GM12874 (cell line): ENCODE data around the gene SMARCA4.

Source experiments
- TF ChIP-seq, protein P1 (sequence below): IDR thresholded peaks from 2 replicates; pipeline ENCODE4 v1.5.1; 2011; ENCODE audit warnings: low read depth, mild to moderate bottlenecking, control low read depth, low read length, moderate library complexity; ENCODE audit not compliant: insufficient read depth

The SMARCA4 gene

DNA sequence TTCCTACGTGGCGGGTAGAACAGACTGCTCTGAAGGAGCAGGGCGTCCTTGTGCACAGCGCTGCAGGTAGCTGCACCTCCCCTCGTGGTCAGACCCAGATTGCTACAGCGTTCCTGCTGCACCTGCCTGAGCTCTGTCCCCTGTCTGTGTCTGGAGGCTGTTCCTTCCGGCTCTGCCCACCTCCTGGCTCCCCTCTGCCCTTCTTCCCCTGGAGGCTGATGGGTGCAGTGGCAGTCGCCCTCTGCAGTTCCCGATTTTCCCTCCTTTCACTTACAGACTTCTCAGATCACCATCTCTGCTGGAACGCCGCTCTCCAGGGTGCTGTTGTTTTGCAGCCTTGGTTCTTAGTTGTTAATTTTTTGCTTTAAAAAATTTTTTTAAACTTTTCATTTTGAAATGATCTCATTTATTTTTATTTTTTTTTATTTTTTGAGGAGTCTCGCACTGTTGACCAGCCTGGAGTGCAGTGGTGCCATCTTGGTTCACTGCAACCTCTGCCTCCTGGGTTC lies 53.6 kb downstream of the SMARCA4 start:
- TF ChIP-seq, protein P1, sequence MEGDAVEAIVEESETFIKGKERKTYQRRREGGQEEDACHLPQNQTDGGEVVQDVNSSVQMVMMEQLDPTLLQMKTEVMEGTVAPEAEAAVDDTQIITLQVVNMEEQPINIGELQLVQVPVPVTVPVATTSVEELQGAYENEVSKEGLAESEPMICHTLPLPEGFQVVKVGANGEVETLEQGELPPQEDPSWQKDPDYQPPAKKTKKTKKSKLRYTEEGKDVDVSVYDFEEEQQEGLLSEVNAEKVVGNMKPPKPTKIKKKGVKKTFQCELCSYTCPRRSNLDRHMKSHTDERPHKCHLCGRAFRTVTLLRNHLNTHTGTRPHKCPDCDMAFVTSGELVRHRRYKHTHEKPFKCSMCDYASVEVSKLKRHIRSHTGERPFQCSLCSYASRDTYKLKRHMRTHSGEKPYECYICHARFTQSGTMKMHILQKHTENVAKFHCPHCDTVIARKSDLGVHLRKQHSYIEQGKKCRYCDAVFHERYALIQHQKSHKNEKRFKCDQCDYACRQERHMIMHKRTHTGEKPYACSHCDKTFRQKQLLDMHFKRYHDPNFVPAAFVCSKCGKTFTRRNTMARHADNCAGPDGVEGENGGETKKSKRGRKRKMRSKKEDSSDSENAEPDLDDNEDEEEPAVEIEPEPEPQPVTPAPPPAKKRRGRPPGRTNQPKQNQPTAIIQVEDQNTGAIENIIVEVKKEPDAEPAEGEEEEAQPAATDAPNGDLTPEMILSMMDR: no peak

GRCh38 chr19:11016631-11017030 lies 55.8 kb downstream of the SMARCA4 start:
- TF ChIP-seq, protein P1: no peak

GRCh38 chr19:11017275-11018035 lies 56.6 kb downstream of the SMARCA4 start:
- TF ChIP-seq, protein P1: no peak

GRCh38 chr19:11018179-11018578 lies 57.3 kb downstream of the SMARCA4 start:
- TF ChIP-seq, protein P1: no peak

DNA sequence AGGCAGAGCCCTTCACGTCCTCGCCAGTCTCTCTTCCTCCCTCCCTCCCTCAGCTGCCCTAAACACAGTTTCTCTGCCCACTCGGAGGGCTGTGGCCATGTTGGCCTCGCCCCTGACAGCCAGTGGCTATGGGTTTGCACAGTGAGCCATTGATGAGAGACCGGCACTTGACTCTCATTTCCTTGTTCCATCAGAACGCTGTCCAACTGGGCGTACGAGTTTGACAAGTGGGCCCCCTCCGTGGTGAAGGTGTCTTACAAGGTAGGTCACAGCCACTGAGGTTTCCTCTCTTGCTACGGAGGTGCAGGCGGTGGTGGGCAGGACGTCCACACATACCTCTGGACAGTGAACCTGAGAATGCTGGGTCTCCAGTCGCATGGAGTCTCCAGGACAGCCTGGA lies 57.9 kb downstream of the SMARCA4 start:
- TF ChIP-seq, protein P1: no peak

DNA sequence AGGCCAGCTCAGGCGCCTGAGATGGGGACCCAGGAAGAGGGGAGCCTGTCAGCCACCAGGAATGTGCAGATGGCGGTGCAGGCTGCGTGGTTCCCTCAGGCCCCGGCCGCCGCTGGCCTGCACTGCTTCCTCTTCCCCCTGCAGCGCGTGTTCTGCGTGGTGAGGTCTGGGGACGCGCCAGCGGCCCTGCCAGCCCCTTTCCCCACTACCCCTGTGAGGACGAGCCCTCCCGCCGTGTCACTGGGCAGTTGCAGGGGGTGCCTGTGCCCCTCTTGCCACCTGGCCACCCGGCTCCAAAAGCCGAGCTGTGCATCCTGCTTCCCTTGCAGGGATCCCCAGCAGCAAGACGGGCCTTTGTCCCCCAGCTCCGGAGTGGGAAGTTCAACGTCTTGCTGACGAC lies 58.4 kb downstream of the SMARCA4 start:
- TF ChIP-seq, protein P1: no peak

DNA sequence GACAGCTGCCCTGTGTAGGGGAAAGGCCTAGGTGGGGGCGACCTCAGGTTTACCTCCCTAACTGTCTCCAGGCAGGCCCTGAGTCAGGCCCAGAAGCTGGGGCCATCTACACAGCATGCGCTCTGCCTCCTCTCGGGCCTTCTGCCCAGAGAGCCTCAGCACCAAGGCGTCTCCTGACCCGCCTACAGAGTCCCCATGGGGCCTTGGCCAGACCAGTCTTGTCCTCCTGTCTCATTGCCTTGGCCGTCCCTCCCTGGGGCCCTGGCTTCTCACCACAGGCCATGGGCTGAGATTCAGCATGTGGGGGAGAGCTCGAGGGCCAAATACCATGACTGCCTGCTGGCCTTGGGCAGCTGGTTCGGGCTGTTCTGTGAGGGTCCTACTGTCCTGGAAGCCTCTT lies 59.0 kb downstream of the SMARCA4 start:
- TF ChIP-seq, protein P1: no peak
